ENCODE data around the gene DLG1. TPM values are rescaled to one million over a fixed set of nuclear protein-coding genes. Genes with fewer than 3 reads are reported as not detected.

Gene DLG1
- total and polyA plus RNA-seq, 9 of the 15 experiments (the other 6 are each of a cell fraction or from before 2014, with no cell fraction given): 9.4 to 63.5 (median 43.6) TPM

DNA sequence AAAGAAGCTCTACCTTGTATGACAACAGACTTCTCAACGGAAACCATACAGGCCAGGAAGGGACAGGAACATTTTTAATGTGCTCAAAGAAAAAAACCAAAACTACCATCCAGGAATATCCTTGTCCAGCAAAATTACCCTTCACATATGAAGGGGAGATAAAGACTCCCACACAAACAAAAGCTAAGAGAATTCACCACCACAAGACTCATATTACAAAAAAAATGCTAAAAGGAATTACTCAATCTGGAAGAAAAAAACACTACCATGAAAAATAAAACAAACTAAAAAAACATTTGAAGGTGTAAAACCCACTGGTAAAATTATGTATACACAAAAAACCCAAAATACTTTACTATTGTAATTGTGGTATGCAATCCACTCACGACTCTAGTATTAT, 57.2 kb downstream of the DLG1 start:
- no peak overlapping the region for H3K4me2 ChIP-seq (ENCODE audit: insufficient read depth, low read length)
- POLR2A ChIA-PET: interaction anchor here (1.8 kb wide), 1 partner anchor 10 kb away, joined by 4 read pairs; no protein-coding TSS in a partner anchor
- BruUV-seq (replicated peaks): no TSS peak
- no peak overlapping the region for H2AFZ ChIP-seq (ENCODE audit: low read depth, low read length)
- CTCF ChIA-PET (ENCODE audit: low intra/inter-chr PET ratio): no interaction called here
- WGBS (ENCODE audit: insufficient coverage, low coverage, missing lambda C conversion rate): 91% methylated on average over 2 of the region's 2 CpGs
- in situ Hi-C loops (cut with MboI): no loop called here
- ATAC-seq: no peak
- intact Hi-C loops (cut with micrococcal nuclease): no loop called here
- H3K27ac ChIP-seq (ENCODE audit: extremely low read depth, low read depth, low read length): no peak overlapping the region
- no peaks in the 10 kb centered on the region; a peak in 1 of 5 replicates for H3K4me1 ChIP-seq (replicated peaks in 1 of 2; ENCODE audit: control insufficient read depth in 2 of 2, insufficient read depth in 2 of 2, low read length in 2 of 2)
- no peaks in the 10 kb centered on the region for H3K27me3 ChIP-seq (ENCODE audit: control insufficient read depth in 2 of 2, insufficient read depth in 2 of 2, low read length in 2 of 2)
- no peak overlapping the region for H3K4me3 ChIP-seq
- H4K20me1 ChIP-seq (replicated peaks; ENCODE audit: control insufficient read depth, insufficient read depth, low read length): no peaks in the 10 kb centered on the region
- no peak overlapping the region for H3K9ac ChIP-seq (ENCODE audit: insufficient read depth in 1 of 2, low read depth in 2 of 2, low read length in 2 of 2)
- FAIRE-seq: no peak
- no peak for TF ChIP-seq SIN3B (IDR thresholded peaks at IDR 0.05; ENCODE audit: low read depth)
- no peak for TF ChIP-seq DDX20 (tag; IDR thresholded peaks at IDR 0.05; ENCODE audit: low read depth)
- TF ChIP-seq HCFC1 (IDR thresholded peaks at IDR 0.05; ENCODE audit: low read depth, low read length): no peak
- TF ChIP-seq HSF4 (CRISPR knock-in tag; IDR thresholded peaks at IDR 0.05; ENCODE audit: borderline replicate concordance): no peak
- no peak for TF ChIP-seq PCBP1 (IDR thresholded peaks at IDR 0.05; ENCODE audit: low read depth, low read length, poor library complexity, severe bottlenecking)
- TF ChIP-seq, protein P1, sequence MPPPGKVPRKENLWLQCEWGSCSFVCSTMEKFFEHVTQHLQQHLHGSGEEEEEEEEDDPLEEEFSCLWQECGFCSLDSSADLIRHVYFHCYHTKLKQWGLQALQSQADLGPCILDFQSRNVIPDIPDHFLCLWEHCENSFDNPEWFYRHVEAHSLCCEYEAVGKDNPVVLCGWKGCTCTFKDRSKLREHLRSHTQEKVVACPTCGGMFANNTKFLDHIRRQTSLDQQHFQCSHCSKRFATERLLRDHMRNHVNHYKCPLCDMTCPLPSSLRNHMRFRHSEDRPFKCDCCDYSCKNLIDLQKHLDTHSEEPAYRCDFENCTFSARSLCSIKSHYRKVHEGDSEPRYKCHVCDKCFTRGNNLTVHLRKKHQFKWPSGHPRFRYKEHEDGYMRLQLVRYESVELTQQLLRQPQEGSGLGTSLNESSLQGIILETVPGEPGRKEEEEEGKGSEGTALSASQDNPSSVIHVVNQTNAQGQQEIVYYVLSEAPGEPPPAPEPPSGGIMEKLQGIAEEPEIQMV (tag; conservative IDR thresholded peaks at IDR 0.05; ENCODE audit: low read depth): no peak
- H3K9me1 ChIP-seq (ENCODE audit: control insufficient read depth, insufficient read depth, low read length): no peaks in the 10 kb centered on the region
- H3K36me3 ChIP-seq (ENCODE audit: control insufficient read depth, insufficient read depth, low read length): peaks cover 13% of the 10 kb centered on the region
- DNase-seq (ENCODE audit: extremely low read depth in 1 of 4, low spot score in 3 of 4): no peak
- H3K79me2 ChIP-seq (ENCODE audit: control insufficient read depth, insufficient read depth, low read length): peaks cover 85% of the 10 kb centered on the region
- peaks cover 17% of the 10 kb centered on the region for H3K9me3 ChIP-seq (replicated peaks; ENCODE audit: control insufficient read depth, insufficient read depth, low read depth, low read length)
